Nephron (organoid): ENCODE data around the gene SEC22A.

Experiments
- H3K27ac Mint-ChIP-seq, 3 experiments: 2 replicates each; pipeline ENCODE4 v1.8.0; 2020; ENCODE audit warnings: mixed read lengths in 3 of 3, mild to moderate bottlenecking in 2 of 3, moderate library complexity in 1 of 3
- H3K27me3 Mint-ChIP-seq: 2 replicates; pipeline ENCODE4 v1.8.0; 2021; ENCODE audit warnings: low read depth, mild to moderate bottlenecking, moderate library complexity, mixed read lengths
- H3K36me3 Mint-ChIP-seq: 2 replicates; pipeline ENCODE4 v1.8.0; 2020; ENCODE audit warnings: low read depth, mixed read lengths
- H3K4me1 Mint-ChIP-seq: 2 replicates; pipeline ENCODE4 v1.8.0; 2020; ENCODE audit warnings: mixed read lengths
- H3K4me3 Mint-ChIP-seq, 3 experiments: 2 replicates each; pipeline ENCODE4 v1.8.0; 2020; ENCODE audit warnings: mild to moderate bottlenecking in 3 of 3, mixed read lengths in 3 of 3, moderate library complexity in 2 of 3
- H3K9me3 Mint-ChIP-seq: 2 replicates; pipeline ENCODE4 v1.8.0; 2020; ENCODE audit warnings: mixed read lengths
- CTCF ChIP-seq, 3 experiments: fragments of 200-600 bp; sonication (generic); IDR thresholded peaks; one replicate each; pipeline ENCODE4 v1.5.0; 2021; ENCODE audit warnings: antibody characterized with exemption in 3 of 3; ENCODE audit not compliant: unreplicated experiment in 3 of 3

The SEC22A gene

DNA sequence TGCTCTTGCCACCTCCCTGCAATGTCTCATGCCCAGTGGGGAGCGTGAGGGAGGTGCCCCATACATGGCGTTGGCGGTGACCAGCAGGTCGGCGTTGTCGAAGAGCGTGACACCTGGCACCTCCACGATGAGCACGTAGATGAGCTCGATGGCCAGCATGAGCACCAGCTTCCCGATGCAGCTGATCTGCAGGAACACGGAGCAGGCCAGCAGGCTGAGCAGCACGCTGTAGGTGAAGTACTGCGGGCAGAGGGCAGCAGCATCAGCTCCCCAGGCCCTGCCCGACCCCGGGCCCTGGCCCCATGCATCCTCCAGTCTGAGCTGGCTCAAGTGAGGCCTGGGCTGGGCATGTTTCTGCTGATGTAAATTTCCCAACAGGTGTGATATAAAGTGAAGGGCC is 98.3 kb downstream of the SEC22A start:
- no peaks in the 10 kb centered on the region for H3K4me1 Mint-ChIP-seq
- H3K4me3 Mint-ChIP-seq = no peak overlapping the region
- no peak overlapping the region for H3K27ac Mint-ChIP-seq
- H3K27me3 Mint-ChIP-seq = peaks cover 5% of the 10 kb centered on the region
- H3K9me3 Mint-ChIP-seq = no peaks in the 10 kb centered on the region
- TF ChIP-seq CTCF (IDR thresholded peaks at IDR 0.05; ENCODE audit: unreplicated experiment in 3 of 3) = no peak
- peaks cover 8% of the 10 kb centered on the region for H3K36me3 Mint-ChIP-seq

- Mint-ChIP-seq H3K27ac (no peak overlapping the region), H3K4me3 (no peak overlapping the region), H3K36me3 (peaks cover 8% of the 10 kb centered on the region), H3K27me3 (peaks cover 5% of the 10 kb centered on the region), H3K4me1 (no peaks in the 10 kb centered on the region), H3K9me3 (no peaks in the 10 kb centered on the region)
- TF ChIP-seq CTCF (IDR thresholded peaks at IDR 0.05; ENCODE audit: unreplicated experiment in 3 of 3) = no peak
Observed at GRCh38 chr3:123300583-123300982, 98.8 kb downstream of the SEC22A start.

DNA sequence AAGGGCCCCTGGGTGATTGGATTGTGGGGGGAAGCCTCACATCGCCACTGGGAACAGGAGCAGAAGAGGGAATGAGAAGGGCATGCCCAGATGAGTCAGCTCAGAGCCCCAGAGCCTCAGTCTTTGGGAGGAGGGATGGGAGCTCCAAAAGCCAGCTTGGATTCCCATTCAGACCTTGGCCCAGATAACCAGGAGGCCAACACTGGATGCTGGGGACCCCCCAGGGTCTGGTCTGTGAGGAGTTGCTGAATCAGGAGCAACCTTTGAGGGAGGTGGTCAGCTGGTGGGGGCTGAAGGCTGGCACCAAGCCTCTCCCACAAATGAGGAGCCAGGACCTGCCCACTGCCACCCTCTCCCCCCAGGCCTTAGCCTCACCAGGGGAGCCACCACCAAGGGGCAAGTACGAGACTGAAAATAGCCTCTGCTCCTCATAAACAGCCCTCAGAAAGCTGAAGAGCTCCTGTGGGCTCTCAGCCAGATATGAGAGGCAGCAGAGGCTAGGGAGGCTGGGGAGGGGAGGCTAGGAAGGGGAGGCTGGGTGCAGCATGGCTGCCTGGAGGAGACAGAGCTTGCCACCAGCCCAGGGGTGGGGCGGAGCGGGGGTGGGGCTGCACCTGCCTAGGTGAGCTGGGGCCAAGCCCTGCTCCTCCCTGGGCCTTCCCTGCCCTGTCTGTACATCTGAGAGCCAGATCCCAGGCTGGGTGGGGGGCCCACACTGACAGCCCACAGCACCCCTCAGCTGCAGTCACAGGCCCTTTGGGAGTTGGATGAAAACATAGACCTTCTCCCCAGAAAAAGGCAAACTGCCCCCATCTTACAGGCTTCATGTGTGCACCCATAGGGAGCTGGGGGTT is 99.8 kb downstream of the SEC22A start:
- no peak for TF ChIP-seq CTCF (IDR thresholded peaks at IDR 0.05; ENCODE audit: unreplicated experiment in 3 of 3)
- Mint-ChIP-seq H3K9me3 (no peaks in the 10 kb centered on the region), H3K4me1 (no peaks in the 10 kb centered on the region), H3K4me3 (no peak overlapping the region), H3K27ac (no peak overlapping the region), H3K27me3 (peaks cover 3% of the 10 kb centered on the region), H3K36me3 (peaks cover 8% of the 10 kb centered on the region)

GRCh38 chr3:123302961-123303360 is 101.2 kb downstream of the SEC22A start:
- Mint-ChIP-seq H3K36me3 (peaks cover 8% of the 10 kb centered on the region), H3K4me1 (no peaks in the 10 kb centered on the region), H3K27ac (no peak overlapping the region), H3K9me3 (no peaks in the 10 kb centered on the region), H3K4me3 (no peak overlapping the region), H3K27me3 (peaks cover 3% of the 10 kb centered on the region)
- no peak for TF ChIP-seq CTCF (IDR thresholded peaks at IDR 0.05; ENCODE audit: unreplicated experiment in 3 of 3)

DNA sequence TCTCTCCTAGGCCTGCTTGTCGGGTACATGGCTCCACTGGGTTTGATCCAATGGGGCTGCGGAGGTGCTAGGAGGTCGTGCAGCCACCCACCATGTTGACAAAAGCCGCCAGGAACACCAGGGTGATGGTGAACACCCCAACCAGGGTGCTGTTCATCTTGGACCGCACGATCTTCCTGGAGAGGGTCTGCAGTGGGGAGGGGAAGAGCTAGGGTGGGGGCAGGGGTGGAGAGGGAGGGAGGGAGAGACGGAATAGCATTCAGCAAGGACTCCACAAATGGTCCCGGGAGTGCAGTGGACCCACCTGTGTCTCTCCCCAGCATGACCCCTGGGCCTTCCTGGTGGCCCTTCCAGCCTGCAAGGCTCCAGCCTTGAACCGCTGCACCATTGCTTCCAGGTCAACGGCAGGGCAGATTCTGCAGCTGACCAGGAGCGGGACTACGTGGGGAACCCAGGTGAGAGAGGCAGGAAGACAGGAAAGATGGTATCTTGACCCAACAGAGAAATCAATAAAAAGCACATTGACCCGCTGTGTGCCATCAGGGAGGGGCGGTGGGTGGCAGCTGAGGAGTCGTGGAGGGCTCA is 102.3 kb downstream of the SEC22A start:
- Mint-ChIP-seq H3K9me3 (no peaks in the 10 kb centered on the region), H3K36me3 (peaks cover 8% of the 10 kb centered on the region), H3K27ac (no peak overlapping the region), H3K27me3 (peaks cover 3% of the 10 kb centered on the region), H3K4me3 (no peak overlapping the region), H3K4me1 (no peaks in the 10 kb centered on the region)
- TF ChIP-seq CTCF (IDR thresholded peaks at IDR 0.05; ENCODE audit: unreplicated experiment in 3 of 3) = no peak

- peaks cover 9% of the 10 kb centered on the region for H3K27me3 Mint-ChIP-seq
- no peak for TF ChIP-seq CTCF (IDR thresholded peaks at IDR 0.05; ENCODE audit: unreplicated experiment in 3 of 3)
- H3K4me1 Mint-ChIP-seq = no peaks in the 10 kb centered on the region
- H3K36me3 Mint-ChIP-seq = peaks cover 8% of the 10 kb centered on the region
- H3K9me3 Mint-ChIP-seq = no peaks in the 10 kb centered on the region
- H3K4me3 Mint-ChIP-seq = no peak overlapping the region
- no peak overlapping the region for H3K27ac Mint-ChIP-seq
Observed at GRCh38 chr3:123305192-123305591, 103.4 kb downstream of the SEC22A start.
